Ramos (cell line): ENCODE measurements around the gene NIPAL3.
"Not testable (repeated sequence)": the region's sequence is repeated elsewhere in the genome, so short reads cannot be mapped to it uniquely, and the experiment has no call there.

Experiments
- in situ Hi-C: fragments of 300-500 bp; cut with MboI; formaldehyde crosslinking; loops from one replicate; pipeline ENCODE4 v1.14.3; 2022; ENCODE audit warnings: low sequenced_read_pairs; ENCODE audit not compliant: unreplicated experiment

Gene NIPAL3

DNA sequence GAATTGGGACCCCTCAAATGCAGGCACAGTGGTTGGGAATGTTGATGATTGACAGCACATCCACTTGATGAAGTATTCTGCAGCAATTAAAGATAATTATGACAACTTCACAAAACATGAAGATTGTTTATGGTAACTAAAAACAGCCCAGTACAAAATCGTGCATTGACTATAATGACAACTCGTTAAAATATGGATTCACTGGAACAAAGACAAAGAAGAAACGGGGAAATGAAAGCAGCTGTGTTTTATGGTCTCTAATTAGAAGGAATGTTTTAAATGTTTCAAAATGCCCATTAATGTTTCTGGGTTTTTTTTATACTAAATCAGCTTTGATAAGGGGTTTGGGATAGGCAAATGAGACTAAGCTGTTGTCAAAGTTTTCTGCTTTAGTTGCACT is 36.1 kb downstream of the NIPAL3 start:
- in situ Hi-C loops, result no loop called here

DNA sequence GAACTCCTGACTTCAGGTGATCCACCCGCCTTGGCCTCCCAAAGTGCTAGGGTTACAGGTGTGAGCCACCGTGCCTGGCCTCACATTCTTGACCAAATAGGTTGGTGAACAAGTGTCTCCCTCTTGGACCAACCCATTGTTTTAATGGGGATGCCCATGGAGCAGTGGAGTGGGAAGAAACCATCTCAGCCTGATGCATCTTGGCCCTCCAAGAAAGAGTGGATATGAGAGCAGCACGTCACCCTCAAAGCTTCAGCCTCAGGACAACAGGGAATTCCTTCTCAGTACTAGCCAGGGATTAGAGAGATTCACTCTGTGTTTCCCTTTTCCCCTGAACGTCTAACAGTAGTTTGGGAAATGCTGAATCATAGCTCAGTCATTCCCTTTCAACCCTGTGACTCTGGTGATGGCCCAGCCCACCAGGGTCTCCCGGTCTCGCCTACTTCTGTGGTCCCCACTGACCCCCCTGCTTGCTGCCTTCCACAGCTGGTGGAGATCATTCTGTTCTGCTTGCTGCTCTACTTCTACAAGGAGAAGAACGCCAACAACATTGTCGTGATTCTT is 37.4 kb downstream of the NIPAL3 start:
- in situ Hi-C loops, result no loop called here

DNA sequence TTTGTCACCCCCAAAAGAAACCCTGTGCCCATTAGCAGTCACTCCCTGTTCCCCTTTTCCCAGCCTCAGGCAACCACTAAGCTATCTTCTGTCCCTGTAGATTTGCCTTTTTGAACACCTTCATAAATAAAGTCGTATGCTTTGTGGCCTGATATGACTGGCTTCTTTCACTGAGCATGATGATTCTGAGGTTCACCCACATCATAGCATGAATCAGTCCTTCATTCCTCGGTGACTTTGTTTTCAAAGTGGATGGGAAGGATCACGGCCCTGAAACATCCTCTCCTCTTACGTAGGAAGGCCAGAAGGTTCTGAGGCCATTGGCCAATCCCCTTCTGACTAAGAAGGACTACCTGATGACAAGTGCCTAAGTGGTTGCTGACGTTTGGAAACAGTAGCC is 39.1 kb downstream of the NIPAL3 start:
- in situ Hi-C loops, result no loop called here

DNA sequence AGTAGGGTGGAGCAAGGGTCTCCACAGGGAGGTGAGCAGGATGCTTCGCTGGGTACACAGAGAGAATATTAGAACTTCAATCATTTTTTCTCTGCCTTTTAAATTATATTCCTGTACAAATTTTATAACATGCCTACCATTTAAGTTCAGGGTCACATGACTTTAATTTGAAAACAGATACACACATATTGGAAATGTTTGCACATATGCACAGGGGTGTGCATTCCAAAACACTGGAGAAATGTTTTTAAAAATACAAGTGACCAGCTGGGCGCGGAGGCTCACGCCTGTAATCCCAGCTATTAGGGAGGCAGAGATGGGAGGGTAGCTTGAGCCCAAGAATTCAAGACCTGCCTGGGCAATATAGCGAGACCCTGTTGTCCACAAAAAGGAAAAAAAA is 39.7 kb downstream of the NIPAL3 start:
- in situ Hi-C loops, result no loop called here

DNA sequence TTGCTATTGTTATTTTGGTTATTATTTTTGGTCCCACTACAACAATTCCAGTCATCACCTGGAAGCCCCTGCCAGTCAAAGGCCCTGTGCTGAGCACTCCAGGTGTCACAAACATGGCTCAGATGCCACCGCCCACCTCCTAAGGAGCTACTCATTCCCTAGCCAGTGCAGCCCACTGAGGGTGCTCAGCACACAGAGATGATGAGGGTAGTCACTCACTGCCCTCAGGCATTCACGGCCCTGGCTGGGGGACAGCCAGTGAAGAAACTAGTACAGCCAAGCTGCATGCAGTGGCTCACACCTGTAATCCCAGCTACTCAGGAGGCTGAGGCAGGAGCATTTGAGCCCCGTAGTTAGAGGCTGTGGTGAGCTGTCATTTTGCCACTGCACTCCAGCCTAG is 42.3 kb downstream of the NIPAL3 start:
- in situ Hi-C loops, result no loop called here

DNA sequence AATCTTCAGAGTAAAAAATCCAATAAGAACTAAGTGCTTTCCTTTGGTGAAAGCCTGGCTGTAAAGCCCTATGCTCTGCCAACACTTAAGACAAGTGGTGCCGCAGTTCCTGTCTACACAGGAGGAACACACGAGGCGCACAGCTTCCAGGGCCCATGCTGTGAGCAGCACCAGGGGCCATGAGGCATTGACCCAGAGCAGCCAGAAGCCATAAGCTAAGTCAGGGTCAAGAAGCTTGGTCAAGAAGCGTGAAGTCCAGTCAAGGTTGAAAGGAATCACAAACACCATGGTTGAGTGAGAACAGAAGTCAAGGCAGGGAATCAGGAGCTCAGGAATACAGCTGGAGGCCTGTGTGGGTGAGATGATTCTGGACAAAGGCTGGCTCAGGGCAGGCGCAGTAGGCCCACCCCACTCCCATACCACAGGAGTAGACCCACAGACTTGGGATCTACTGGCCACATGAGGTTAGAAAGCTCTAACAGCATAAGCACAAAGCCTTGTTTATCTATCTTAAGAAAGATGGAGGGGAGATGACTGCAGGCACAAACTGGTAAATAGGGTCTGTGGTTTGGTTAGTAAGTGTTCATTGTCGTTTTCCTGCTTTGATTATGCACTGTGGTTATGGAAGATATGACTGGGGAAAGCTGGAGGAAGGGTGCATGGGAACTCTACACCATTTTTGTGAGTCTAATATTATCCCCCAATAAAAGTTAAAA is 44.1 kb downstream of the NIPAL3 start:
- in situ Hi-C loops, result no loop called here

DNA sequence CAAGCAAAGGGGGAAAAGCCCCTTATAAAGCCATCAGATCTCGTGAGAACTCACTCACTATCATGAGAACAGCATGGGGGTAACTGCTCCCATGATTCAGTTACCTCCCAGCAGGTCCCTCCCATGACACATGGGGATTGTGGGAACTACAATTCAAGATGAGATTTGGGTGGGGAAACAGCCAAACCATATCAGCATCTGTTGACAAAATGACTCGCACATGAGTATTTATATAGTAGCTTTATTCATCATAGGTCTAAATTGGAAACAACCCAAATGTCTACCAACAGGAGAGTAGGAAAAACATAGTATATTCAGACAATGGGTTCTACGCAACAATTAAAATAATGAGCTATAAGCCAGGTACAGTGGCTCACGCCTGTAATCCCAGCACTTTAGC is 46.5 kb downstream of the NIPAL3 start:
- in situ Hi-C loops, result not testable (repeated sequence)

DNA sequence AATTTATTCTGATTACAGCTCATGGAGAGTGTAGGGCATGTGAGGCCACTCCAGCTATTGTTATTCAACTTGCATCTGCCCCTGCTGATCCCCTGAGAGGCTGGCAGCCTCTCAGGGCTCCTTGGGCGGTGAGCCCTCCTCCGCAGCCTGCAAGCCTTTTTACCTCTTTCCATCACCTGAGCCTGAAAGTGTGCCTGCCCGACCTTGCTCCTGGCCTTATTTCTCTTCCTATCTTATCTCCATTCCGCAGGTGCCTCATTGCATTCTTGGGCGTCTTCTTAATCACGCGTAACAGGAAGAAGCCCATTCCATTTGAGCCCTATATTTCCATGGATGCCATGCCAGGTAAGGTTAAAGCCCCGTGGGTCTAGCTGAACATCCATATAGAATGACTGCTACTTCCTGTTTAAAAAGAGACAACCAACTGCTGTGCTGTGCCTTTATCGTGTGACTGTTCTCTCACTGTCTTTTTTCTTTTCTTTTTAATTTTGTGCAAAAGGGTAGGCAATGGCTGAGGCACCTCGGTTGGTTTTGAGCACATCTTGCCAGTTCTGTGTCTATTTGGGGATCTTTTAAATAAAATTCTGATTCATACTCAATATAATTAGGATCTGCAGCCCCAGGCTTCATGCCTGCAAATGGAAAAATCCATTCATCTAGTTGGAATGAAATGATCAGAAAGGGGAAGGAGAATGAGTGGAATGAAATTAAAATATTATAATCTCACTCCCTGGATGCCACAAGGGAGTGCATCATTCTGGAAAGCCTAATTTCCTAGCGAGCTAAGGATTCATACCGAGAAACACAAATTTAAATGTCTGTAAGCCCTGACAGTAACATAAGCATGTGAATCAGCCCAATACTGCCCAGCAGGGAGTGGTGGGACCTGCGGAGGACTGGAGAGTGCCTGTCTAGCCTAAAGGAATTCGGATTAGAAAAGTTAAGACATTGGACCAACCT is 48.5 kb downstream of the NIPAL3 start:
- in situ Hi-C loops, result no loop called here

DNA sequence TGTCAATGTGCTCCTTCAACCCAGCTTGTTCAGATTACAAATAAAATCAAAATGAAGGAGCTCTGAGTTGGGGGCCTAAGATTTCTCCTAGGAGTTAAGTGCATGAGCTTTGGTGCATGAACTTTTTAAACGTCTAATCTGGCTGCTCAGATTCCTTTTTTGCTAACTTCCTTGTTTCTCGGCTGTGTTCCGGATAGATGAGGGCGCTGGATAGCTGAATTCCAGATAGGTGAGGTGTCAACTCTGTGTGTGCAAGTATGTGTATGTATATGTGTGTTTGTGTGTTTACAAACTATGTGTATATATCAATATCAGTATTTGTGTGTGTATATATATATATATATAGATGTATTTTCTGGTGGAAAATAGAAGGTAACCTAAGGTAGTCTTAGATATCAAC is 49.5 kb downstream of the NIPAL3 start:
- in situ Hi-C loops, result no loop called here

DNA sequence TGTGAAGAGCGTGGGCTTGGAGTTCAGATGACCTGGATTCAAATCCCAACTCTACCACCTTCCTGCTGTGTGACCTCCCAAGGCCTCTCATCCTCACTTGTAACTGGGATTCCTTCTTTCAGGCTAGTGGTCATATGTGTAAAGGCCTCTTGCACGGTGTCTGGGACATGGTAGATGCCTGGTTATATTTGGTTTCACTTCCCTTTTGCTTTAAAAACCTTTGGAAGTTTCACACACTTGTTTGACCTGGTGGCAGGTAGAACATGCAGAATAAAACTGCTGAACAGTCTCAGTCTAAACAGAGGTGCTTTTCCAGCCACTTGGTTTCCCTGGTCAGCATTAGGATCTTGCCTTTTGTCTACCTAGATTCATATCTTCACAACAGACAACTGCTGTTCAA is 50.0 kb downstream of the NIPAL3 start:
- in situ Hi-C loops, result no loop called here

DNA sequence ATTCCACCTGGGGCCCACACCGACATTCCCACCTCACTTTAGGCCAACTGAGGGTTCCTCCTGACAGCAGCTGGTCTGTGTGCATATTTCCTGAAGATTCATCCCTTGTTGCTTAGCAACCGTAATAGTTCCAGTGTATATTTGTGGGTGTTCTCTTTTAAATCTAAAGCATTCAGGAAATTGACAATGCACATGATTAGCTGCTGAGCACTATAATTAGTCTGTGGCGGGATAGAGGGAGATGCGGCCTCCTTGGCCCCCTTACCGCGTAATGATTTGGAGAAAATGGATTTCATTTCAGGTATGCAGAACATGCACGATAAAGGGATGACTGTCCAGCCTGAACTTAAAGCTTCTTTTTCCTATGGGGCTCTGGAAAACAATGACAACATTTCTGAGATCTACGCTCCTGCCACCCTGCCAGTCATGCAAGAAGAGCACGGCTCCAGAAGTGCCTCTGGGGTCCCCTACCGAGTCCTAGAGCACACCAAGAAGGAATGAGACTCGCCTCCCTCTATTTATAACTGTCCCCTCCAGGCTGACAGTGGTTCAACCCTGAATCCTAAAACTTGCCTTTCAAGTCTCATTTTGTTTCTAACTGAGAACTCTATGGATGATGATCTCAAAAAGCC is 53.2 kb downstream of the NIPAL3 start:
- in situ Hi-C loops, result no loop called here

DNA sequence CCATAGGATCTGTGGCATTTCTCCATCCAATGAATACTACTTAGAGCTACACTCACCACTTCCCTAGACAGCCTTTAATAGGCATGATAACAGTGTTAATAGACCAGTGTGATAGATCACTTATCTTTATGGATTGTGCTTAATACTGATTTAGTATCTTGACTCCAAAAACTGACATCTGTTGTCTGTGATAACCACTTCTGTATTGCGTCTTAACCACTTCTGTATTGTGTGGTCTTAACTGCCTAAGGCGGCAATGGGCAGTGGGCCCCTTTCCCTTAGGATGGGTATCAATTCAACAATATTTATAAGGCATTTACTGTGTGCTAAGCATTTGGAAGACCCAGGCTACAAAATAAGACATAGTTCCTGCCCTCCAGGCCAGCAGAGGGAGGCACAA is 55.0 kb downstream of the NIPAL3 start:
- in situ Hi-C loops, result no loop called here

DNA sequence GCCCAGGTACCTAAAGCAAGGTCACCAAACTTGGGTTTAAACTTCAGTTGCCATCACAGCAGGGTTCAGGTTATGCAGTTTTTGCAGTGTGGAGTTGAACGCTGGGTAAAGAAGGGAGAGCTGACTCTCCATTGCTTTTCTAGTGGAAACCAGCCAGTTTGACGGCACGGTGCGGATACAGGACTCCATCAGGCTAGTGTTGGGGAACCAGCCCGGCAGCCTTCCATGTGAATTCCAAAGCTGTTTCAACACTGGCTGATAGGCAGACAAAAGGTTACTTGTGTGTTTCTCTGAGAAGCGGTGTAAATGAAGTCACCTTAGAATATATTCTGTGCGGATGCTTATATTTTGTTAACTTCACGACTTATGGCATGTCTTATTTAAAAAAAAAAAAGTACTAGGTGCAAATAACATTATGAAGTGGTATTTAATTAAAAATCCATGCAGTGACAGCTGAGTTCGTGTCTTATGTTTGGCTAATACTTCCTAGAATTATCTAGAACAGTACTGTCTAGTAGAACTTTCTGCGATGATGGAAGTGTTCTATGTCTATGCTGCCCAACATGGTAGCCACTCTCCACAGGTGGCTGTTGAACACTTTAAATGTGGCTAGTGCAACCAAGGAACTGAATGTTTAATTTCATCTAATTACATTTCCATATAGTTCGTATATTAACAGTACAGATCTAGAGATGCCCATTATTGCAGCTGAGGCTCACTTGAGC is 57.1 kb downstream of the NIPAL3 start:
- in situ Hi-C loops, result no loop called here

DNA sequence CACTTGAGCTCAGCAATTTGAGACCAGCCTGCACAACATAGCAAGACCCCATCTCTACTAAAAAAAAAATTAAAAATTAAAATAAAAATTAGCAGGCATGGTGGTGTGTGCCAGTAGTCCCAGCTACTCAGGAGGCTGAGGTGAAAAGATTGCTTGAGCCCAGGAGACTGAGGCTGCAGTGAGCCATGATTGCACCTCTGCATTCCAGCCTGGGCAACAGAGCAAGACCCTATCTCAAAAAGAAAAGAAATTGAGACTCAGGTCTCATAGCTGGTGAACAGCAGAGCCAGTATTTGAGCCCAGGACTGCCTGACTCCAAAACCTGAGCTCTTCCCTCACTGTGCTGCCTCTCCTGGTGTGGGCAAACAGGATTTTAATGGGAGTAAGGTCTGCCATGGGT is 58.6 kb downstream of the NIPAL3 start:
- in situ Hi-C loops, result no loop called here

DNA sequence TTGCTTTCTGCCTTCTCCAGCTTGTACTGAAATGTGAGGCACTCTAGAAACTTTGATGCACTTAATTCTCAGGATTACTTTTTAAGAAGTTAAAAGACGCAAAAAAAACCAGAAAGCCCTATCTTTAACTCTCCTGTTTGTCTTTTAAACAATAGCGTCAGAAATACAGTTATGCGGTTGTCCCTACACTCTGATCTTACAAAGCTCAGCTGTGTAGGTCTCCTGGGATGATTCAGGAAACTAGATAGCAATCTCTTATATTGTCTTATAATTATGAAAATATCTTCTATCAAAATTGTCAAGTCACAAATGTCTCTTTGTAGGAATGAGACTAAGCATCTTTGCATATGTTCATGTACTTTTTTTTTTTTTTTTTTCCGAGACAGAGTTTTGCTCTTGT is 60.1 kb downstream of the NIPAL3 start:
- in situ Hi-C loops, result no loop called here

DNA sequence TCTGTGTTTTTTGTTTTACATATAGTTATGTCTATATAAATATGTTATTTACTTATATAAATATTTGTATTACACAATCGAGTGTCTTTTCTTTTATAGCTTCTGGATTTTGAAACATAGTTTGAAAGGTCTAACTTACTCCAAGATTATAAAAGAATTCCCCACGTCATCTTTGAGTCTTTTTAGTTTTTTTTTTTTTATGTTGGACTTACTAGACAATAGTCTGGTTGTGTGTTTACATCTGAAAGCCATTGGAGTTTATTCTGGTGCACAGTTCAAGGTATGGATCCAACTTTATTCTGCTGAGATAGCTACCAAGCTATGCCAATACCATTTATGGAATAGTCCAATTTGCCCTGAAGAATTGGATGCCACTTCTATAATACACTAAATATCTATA is 61.0 kb downstream of the NIPAL3 start:
- in situ Hi-C loops, result no loop called here

DNA sequence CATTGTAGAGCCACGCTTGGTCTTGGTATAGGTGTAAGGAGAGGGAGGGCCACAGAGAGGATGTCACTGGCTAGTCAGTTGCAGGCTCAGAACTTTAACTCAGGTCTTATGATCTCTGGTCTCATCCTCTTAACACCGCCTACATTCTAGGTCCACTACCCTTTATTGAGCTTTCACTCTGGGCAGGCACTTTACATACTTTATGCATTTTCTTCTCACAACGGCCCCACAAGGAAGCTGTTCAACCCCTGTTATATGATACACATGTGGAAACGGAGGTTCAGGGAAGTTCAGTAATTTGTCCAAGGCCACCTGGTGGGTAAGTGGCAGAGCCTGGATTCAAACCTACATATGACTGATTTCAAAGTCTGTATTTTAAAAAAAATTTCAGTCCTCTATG is 61.7 kb downstream of the NIPAL3 start:
- in situ Hi-C loops, result no loop called here

DNA sequence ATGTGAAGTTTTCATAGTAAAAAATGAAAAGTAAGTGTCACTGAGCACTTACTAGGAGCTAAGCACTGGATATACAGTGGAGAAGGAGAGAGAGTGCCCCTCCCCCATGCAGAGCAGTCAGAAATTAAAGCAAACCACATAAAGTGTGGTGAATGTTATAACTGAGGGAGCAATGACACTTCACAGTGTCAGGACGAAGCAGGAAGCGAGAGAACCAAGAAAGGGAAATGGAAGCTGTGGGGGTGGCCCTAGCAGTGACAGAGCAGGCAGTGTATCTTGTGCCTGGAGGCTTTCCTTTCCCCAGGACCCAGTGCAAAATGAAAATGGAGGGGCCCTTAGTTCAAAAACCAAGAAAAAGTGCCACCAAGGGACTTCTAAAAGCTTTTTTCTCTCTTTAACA is 65.5 kb downstream of the NIPAL3 start:
- in situ Hi-C loops, result no loop called here

DNA sequence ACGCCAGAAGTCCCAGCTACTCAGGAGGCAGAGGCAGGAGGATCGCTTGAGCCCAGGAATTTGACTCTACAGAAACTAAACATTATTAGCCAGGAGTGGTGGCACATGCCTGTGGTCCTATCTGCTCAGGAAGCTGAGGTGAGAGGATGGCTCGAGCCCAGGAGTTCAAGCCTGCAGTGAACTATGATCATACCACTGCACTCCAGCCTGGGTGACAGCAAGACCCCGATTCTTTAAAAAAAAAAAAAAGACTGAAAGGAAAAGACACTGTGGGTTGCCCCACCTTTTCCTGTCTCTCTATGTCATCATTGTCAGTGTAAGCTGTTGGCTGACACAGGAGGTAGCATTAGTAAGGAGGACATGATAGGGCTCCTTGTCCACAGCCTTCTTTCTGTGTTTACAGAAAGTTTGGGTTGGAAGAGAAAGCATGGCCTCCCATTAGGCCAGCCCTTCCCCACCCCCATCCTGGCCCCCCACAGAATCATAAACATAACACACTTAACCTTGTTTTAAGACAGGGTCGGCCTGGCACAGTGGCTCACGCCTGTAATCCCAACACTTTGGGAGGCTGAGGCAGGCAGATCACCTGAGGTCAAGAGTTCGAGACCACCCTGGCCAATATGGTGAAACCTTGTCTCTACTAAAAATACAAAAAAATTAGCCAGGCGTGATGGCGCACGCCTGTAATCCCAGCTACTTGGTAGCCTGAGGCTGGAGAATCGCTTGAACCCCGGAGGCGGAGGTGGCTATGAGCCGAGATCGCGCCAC is 66.4 kb downstream of the NIPAL3 start:
- in situ Hi-C loops, result no loop called here
